Measurements from ENCODE around the gene DNALI1.

Gene DNALI1

DNA sequence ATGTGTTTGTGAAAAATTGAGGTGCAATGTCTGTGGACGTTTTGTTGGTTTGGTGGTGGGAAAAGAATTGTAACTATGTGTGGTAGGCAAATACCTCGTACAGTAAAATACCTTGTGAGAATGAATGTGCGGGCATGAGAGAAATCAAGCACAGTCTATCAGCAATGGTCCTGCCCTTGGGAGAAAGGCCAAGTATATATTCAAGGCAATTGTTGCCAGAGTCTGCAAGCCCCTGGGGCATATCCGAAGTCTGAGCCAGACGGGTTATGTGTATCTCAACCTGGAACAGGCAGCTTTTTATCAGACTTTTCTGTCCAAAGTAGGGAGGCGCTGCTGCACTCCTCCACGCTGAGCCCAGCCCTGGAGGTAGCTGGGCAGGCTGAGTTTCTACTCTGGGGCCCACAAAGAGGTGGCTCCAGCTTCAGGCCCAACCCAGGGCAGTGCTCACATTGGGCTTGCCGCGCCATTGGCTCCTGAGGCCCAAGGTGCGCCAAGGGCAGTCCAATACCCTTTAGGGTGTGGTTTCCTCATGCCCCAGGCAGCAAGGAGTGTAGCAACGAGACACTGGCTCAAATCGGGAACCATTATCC lies 48.4 kb downstream of the DNALI1 start:
- DNase-seq: no peak

DNA sequence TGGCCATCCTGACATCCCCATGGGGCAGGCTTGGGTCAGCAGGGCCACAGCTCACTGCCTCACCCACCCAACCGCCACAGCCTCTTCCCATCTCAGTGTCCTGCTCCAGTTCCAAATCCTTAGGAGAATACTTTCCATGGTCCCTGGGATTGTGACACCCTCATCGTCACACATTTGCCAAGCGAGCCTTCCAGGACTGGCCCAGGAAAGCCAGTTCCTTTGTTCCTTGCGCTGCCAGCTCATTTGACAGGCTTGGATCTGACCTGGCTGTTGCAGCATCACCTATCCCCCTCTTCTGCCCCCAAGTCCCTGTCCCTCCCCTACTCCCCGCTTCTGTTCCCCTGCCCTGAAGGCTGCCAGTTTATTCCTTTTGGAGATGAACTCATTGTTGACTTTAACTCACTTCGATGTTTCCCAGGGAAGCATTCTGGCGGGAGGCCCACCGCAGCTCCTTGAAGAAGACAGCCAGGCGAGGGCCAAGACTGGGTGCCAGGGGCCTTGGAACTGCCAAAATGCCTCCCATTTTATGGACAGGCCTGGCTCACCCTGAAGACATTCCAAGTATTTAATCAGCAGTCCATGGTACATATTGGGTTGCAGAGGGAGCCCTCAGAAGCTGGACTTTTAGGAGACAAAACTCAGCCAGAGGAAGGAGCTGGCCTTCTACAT lies 49.2 kb downstream of the DNALI1 start:
- no peak for DNase-seq

DNA sequence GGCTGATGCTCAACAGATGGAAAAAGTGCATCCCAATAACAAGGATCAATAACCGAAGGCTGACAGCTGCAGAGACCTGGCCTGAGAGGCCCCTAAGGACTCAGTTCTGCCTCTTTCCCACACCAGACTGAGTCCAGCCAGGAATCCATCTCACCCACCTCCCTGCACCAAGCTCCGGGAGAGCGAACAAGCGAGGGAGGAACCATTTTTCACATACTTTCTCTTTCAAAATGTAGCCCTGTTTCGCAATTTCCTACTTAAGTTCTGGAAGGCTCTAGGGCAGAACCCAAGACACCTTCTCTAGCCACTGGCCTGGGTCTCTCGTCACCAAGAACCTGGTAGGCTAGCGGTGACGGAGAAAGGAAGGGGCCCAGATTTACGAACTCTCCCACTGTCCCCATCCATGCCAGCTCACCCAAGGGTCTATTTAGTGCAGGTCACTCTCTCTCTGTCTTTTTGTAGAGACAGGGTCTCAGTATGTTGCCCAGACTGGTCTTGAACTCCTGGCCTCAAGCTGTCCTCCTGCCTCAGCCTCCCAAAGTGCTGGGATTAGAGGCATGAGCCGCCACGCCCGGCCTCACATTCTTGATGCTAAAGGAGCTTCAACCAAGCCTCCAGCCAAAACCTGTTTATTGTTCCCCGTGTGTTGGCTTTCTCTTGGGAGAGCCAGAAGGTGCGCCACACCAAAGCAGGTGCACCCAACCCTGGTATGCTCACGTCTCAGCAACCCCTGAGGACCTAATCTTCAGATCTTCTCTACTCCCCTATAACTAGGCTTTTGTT lies 49.9 kb downstream of the DNALI1 start:
- no peak for DNase-seq

DNA sequence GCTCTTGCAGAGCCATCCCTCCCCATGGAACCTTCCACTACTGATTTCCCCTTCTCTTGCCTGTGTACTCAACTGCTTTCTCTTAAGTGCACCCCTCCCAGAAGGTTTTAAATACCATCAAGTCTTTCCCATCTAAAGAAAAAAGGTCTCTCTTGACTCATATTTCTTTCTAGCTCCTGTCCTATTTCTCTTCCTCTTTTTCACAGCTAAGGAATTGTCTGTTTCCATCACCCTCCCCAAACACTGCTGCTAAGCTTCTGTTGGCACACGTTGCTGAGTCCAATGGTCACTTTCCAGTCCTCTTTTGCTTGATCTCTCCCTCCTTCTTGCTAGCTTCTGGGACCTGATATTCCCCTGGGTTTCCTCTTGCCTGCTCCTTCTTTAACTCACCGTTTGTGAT lies 52.3 kb downstream of the DNALI1 start:
- DNase-seq: no peak

DNA sequence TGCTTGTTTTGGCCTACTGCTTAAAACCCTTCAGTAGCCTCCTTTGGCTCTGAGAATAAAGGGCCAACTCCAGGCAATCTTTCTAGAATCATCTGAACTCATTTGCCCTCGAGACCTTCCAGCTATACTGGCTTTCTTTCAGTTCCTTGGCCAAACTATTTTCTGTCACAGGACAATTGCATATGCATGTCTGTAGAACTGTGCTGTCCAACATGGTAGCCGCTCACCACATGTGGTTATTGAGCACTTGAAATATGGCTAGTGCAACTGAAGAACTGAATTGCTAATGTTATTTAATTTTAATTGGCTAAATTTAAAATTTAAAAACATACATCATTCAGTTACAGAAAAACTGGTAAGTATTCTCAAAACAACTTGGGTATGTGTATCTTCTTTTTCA lies 53.3 kb downstream of the DNALI1 start:
- DNase-seq: no peak

DNA sequence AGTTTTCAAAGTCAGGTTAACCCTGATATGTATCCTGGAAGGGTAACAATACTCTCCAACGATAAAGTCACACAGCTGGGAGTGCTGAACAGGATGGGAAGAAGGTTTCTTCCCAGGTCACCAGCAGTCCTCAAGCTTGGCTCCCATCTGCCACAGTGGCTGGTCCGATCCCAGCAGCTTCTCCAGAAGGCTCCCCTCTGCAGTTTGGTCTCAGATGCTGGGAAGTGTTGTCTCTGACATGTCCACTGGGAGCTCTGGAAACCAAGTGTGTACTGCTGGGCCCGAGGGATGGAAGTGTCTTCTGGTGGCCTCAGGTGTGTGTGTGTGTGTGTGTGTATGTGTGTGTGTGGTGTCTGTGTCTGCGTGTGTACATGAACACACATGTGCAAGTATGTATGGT lies 55.4 kb downstream of the DNALI1 start:
- no peak for DNase-seq

DNA sequence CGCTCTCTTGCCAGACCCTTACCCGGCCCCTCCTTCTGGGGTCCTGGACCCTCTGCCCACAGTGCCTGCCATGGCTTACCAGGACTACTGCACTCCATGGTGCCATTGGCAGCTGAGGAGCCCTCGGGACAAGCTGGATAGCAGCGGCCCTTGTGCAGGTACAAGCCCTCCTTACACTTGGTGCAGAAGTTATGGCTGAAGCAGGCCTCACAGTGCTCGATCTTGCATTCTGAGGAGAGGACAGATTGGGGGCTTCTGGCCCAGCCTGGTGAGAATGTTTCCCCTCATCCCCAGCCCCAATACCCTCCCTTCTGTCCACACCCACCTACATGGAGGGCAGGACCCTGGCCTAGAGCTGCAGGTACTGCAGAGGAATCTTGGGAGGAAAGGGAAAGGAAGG lies 57.4 kb downstream of the DNALI1 start:
- DNase-seq: no peak

DNA sequence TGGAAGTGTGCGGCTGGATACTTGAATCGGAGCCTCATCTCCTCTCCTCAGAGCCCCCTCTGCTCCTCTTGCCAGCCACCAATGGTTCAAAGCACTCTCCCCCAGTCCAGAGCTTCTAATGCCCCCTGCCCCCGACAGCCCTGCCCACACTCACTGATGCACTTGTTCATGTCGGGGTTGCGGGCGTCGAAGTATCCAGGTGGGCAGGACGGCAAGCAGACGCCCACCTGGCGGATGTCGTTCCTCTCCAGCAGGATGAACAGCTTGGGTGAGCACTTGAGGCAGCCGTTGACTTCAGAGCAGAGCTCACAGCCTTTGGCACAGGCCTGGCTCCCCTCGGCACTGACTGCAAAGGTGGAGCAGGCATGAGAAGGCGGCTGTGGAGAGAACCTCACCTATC lies 59.6 kb downstream of the DNALI1 start:
- DNase-seq: no peak

Data from SHP77 treated with DMSO at 0.1 percent for 48 hours (cell line).